HG02678 (cell line): Measurements from ENCODE around the gene MEOX1.

Experiments used
- ATAC-seq: cut with Tn5 transposase; IDR thresholded peaks from one replicate; pipeline ENCODE4 v1.9.1; 2021; ENCODE audit warnings: mild to moderate bottlenecking, moderate library complexity; ENCODE audit not compliant: unreplicated experiment

Gene MEOX1

GRCh38 chr17:43597624-43598356 lies 63.9 kb downstream of the MEOX1 start:
- no peak for ATAC-seq

- ATAC-seq: no peak
Measured at GRCh38 chr17:43595466-43595865, 66.3 kb downstream of the MEOX1 start.

- no peak for ATAC-seq
Measured at GRCh38 chr17:43591779-43592562, 69.8 kb downstream of the MEOX1 start.

GRCh38 chr17:43591001-43591400 lies 70.7 kb downstream of the MEOX1 start:
- no peak for ATAC-seq
